Osteoblast (primary cell): ENCODE results near the gene DHX32. TPM values are rescaled to one million over a fixed set of nuclear protein-coding genes. Genes with fewer than 3 reads are reported as not detected.
"Not testable (repeated sequence)": the region's sequence is repeated elsewhere in the genome, so short reads cannot be mapped to it uniquely, and the experiment has no call there.

Source experiments
- DNase-seq: peaks from one replicate; pipeline ENCODE4 v3.0.0; 2011; ENCODE audit warnings: low spot score, mixed read lengths; ENCODE audit not compliant: insufficient read length; ENCODE audit errors: missing footprints
- H2AFZ ChIP-seq: 2 replicates; pipeline ENCODE4 v1.6.0; 2011; ENCODE audit warnings: mild to moderate bottlenecking, low read length
- H3K27ac ChIP-seq: 2 replicates; pipeline ENCODE4 v1.5.1; 2011; ENCODE audit warnings: mild to moderate bottlenecking, low read depth, low read length, moderate library complexity
- H3K27me3 ChIP-seq: 2 replicates; pipeline ENCODE4 v1.6.0; 2012; ENCODE audit warnings: mild to moderate bottlenecking, control low read depth, inconsistent platforms, low read length, moderate library complexity; ENCODE audit not compliant: insufficient read depth
- H3K36me3 ChIP-seq: 2 replicates; pipeline ENCODE4 v1.5.1; 2011; ENCODE audit warnings: mild to moderate bottlenecking, low read length, control low read depth, moderate library complexity; ENCODE audit not compliant: insufficient read depth
- H3K4me1 ChIP-seq: 2 replicates; pipeline ENCODE4 v1.5.1; 2011; ENCODE audit warnings: mild to moderate bottlenecking, low read length, control low read depth, moderate library complexity; ENCODE audit not compliant: insufficient read depth
- H3K4me2 ChIP-seq: 2 replicates; pipeline ENCODE4 v1.6.0; 2011; ENCODE audit warnings: mild to moderate bottlenecking, low read length; ENCODE audit not compliant: insufficient read depth
- H3K4me3 ChIP-seq: fragments of 200-600 bp; sonication (generic); 3 replicates; pipeline ENCODE4 v1.5.1; 2012; ENCODE audit warnings: mild to moderate bottlenecking, low read length, inconsistent platforms; ENCODE audit not compliant: insufficient read depth
- H3K79me2 ChIP-seq: 2 replicates; pipeline ENCODE4 v1.6.0; 2012; ENCODE audit warnings: mild to moderate bottlenecking, low read length, control low read depth, inconsistent platforms; ENCODE audit not compliant: insufficient read depth
- H3K9me3 ChIP-seq: 2 replicates; pipeline ENCODE4 v1.5.1; 2011; ENCODE audit warnings: low read depth, low read length, control low read depth
- H4K20me1 ChIP-seq: 2 replicates; pipeline ENCODE4 v1.6.0; 2012; ENCODE audit warnings: mild to moderate bottlenecking, low read length, control low read depth; ENCODE audit not compliant: insufficient read depth
- CTCF ChIP-seq: IDR thresholded peaks from 2 replicates; pipeline ENCODE4 v1.5.1; 2011; ENCODE audit warnings: mild to moderate bottlenecking, low read depth, low read length, moderate library complexity; ENCODE audit errors: extremely low read depth
- total RNA-seq: library from RNA; depleted of rRNA; stranded (reverse); fragments of >200 nt; gene quantifications from 2 replicates; pipeline ENCODE4 v1.2.3, GENCODE V29; 2012

Gene DHX32
- total RNA-seq, 1 donor = 52.8 TPM

- no peak for TF ChIP-seq CTCF
- Histone ChIP-seq H3K4me3 (no peak overlapping the region), H3K9me3 (no peaks in the 10 kb centered on the region), H3K36me3 (no peaks in the 10 kb centered on the region), H3K27ac (no peak overlapping the region), H4K20me1 (no peaks in the 10 kb centered on the region), H3K27me3 (no peaks in the 10 kb centered on the region), H3K4me1 (peaks cover 5% of the 10 kb centered on the region), H3K79me2 (no peaks in the 10 kb centered on the region), H2AFZ (no peak overlapping the region), H3K4me2 (no peak overlapping the region)
- DNase-seq = no peak
Measured at GRCh38 chr10:125911990-125912389, 30.9 kb upstream of the DHX32 start.

GRCh38 chr10:125911145-125911544 lies 30.1 kb upstream of the DHX32 start:
- H4K20me1 ChIP-seq = no peaks in the 10 kb centered on the region
- H3K36me3 ChIP-seq = no peaks in the 10 kb centered on the region
- H3K79me2 ChIP-seq = no peaks in the 10 kb centered on the region
- H3K27ac ChIP-seq = no peak overlapping the region
- H3K9me3 ChIP-seq = no peaks in the 10 kb centered on the region
- H2AFZ ChIP-seq = no peak overlapping the region
- TF ChIP-seq CTCF = no peak
- H3K27me3 ChIP-seq = no peaks in the 10 kb centered on the region
- H3K4me1 ChIP-seq = peaks cover 5% of the 10 kb centered on the region
- no peak for DNase-seq
- no peak overlapping the region for H3K4me3 ChIP-seq
- no peak overlapping the region for H3K4me2 ChIP-seq

- not testable (repeated sequence) for H3K4me2 ChIP-seq, H2AFZ ChIP-seq
Measured at GRCh38 chr10:125909491-125909890, 28.4 kb upstream of the DHX32 start.

GRCh38 chr10:125908813-125909212 lies 27.7 kb upstream of the DHX32 start:
- not testable (repeated sequence) for H2AFZ ChIP-seq, H3K36me3 ChIP-seq, H4K20me1 ChIP-seq, H3K4me1 ChIP-seq, H3K79me2 ChIP-seq, H3K4me3 ChIP-seq, DNase-seq, H3K27me3 ChIP-seq, H3K9me3 ChIP-seq, H3K27ac ChIP-seq, H3K4me2 ChIP-seq

More at GRCh38 chr10:125909491-125909890, 28.4 kb upstream of the DHX32 start:
- not testable (repeated sequence) for H3K27me3 ChIP-seq, H3K4me1 ChIP-seq, H3K27ac ChIP-seq, H3K9me3 ChIP-seq, H4K20me1 ChIP-seq, DNase-seq, H3K4me3 ChIP-seq, H3K36me3 ChIP-seq, H3K79me2 ChIP-seq

GRCh38 chr10:125907598-125907997 lies 26.5 kb upstream of the DHX32 start:
- H3K27ac ChIP-seq, DNase-seq, H4K20me1 ChIP-seq, H3K9me3 ChIP-seq, H3K4me3 ChIP-seq, H3K4me2 ChIP-seq, H3K27me3 ChIP-seq, H3K4me1 ChIP-seq, H3K79me2 ChIP-seq, H2AFZ ChIP-seq, H3K36me3 ChIP-seq: not testable (repeated sequence)

- H3K27ac ChIP-seq, H3K79me2 ChIP-seq, H2AFZ ChIP-seq, H3K4me1 ChIP-seq, H3K4me3 ChIP-seq, H3K9me3 ChIP-seq, DNase-seq, H3K36me3 ChIP-seq, H3K4me2 ChIP-seq, H4K20me1 ChIP-seq, H3K27me3 ChIP-seq: not testable (repeated sequence)
Measured at GRCh38 chr10:125905069-125905994, 24.2 kb upstream of the DHX32 start.

- H3K4me1 ChIP-seq, H3K27ac ChIP-seq, DNase-seq, H3K27me3 ChIP-seq, H3K36me3 ChIP-seq, H3K4me2 ChIP-seq, H4K20me1 ChIP-seq, H3K79me2 ChIP-seq, H3K4me3 ChIP-seq, H2AFZ ChIP-seq, H3K9me3 ChIP-seq: not testable (repeated sequence)
Measured at GRCh38 chr10:125903135-125903640, 22.1 kb upstream of the DHX32 start.
